Measurements from ENCODE around the gene ZNF445. TPM values are rescaled to one million over a fixed set of nuclear protein-coding genes. Genes with fewer than 3 reads are reported as not detected.
A peak's percentile ranks its signal among the peaks of the same experiment; 100 is the strongest.

ZNF445 gene
- total RNA-seq, result 9.0 and 9.5 TPM in 2 replicates

GRCh38 chr3:44477312-44478030 lies at the start of gene ZNF445:
Gene ZNF445 (minus strand): TSS chr3:44477670. CDS start chr3:44455549, 22,121 bp downstream.
- DNase-seq (ENCODE audit: low read depth), result peak; percentile 85
- H3K4me3 ChIP-seq (ENCODE audit: low read depth, low read length), result peak within 1 kb of the TSS; percentile 80
- TF ChIP-seq CTCF (IDR thresholded peaks at IDR 0.05; ENCODE audit: insufficient read depth, low read depth, low read length), result no peak

- no peak for DNase-seq (ENCODE audit: low read depth)
- no peak for TF ChIP-seq CTCF (IDR thresholded peaks at IDR 0.05; ENCODE audit: insufficient read depth, low read depth, low read length)
These were observed 47.6 kb upstream of the ZNF445 start for GRCh38 chr3:44525060-44525459.

GRCh38 chr3:44522494-44522933 lies 45.0 kb upstream of the ZNF445 start:
- H3K4me3 ChIP-seq (ENCODE audit: low read depth, low read length), result no peak overlapping the region
- no peak for TF ChIP-seq CTCF (IDR thresholded peaks at IDR 0.05; ENCODE audit: insufficient read depth, low read depth, low read length)
- no peak for DNase-seq (ENCODE audit: low read depth)

More at GRCh38 chr3:44525060-44525459, 47.6 kb upstream of the ZNF445 start:
- no peak overlapping the region for H3K4me3 ChIP-seq (ENCODE audit: low read depth, low read length)

GRCh38 chr3:44521721-44522120 lies 44.3 kb upstream of the ZNF445 start:
- TF ChIP-seq CTCF (IDR thresholded peaks at IDR 0.05; ENCODE audit: insufficient read depth, low read depth, low read length), result no peak
- H3K4me3 ChIP-seq (ENCODE audit: low read depth, low read length), result no peak overlapping the region
- no peak for DNase-seq (ENCODE audit: low read depth)

- H3K4me3 ChIP-seq (ENCODE audit: low read depth, low read length), result no peak overlapping the region
- no peak for TF ChIP-seq CTCF (IDR thresholded peaks at IDR 0.05; ENCODE audit: insufficient read depth, low read depth, low read length)
- no peak for DNase-seq (ENCODE audit: low read depth)
These were observed 41.3 kb upstream of the ZNF445 start for GRCh38 chr3:44518782-44519156.

- DNase-seq (ENCODE audit: low read depth), result no peak
- no peak for TF ChIP-seq CTCF (IDR thresholded peaks at IDR 0.05; ENCODE audit: insufficient read depth, low read depth, low read length)
- no peak overlapping the region for H3K4me3 ChIP-seq (ENCODE audit: low read depth, low read length)
These were observed 38.8 kb upstream of the ZNF445 start for GRCh38 chr3:44516230-44516629.

GRCh38 chr3:44513513-44513912 lies 36.0 kb upstream of the ZNF445 start:
- TF ChIP-seq CTCF (IDR thresholded peaks at IDR 0.05; ENCODE audit: insufficient read depth, low read depth, low read length), result no peak
- no peak for DNase-seq (ENCODE audit: low read depth)
- H3K4me3 ChIP-seq (ENCODE audit: low read depth, low read length), result no peak overlapping the region
